Stimulated activated CD4-positive, alpha-beta T cell treated with anti-CD3 and anti-CD28 coated beads, TNF-alpha, amount 100 ng/mL, for 4 hours (primary cell): ENCODE data around the gene MPPED1.

Experiments used
- DNase-seq, 3 experiments: peaks; one replicate each; pipeline ENCODE4 v3.0.0-alpha.2; 2020; ENCODE audit warnings: low read depth in 3 of 3

The MPPED1 gene

GRCh38 chr22:43541022-43541421 lies 129.2 kb downstream of the MPPED1 start:
- DNase-seq, result no peak

GRCh38 chr22:43541462-43542407 lies 129.9 kb downstream of the MPPED1 start:
- no peak for DNase-seq

GRCh38 chr22:43542681-43543521 lies 131.1 kb downstream of the MPPED1 start:
- no peak for DNase-seq

GRCh38 chr22:43543522-43544288 lies 131.9 kb downstream of the MPPED1 start:
- DNase-seq, result no peak

- no peak for DNase-seq
These were observed 132.5 kb downstream of the MPPED1 start for GRCh38 chr22:43544289-43544673.

- DNase-seq, result no peak
These were observed 134.4 kb downstream of the MPPED1 start for GRCh38 chr22:43546186-43546585.

GRCh38 chr22:43550024-43550620 lies 138.3 kb downstream of the MPPED1 start:
- no peak for DNase-seq

- DNase-seq, result no peak
These were observed 138.9 kb downstream of the MPPED1 start for GRCh38 chr22:43550672-43551071.

GRCh38 chr22:43553451-43554258 lies 141.8 kb downstream of the MPPED1 start:
- DNase-seq, result no peak

- DNase-seq, result no peak
These were observed 142.4 kb downstream of the MPPED1 start for GRCh38 chr22:43554259-43554636.

GRCh38 chr22:43554694-43555365 lies 143.0 kb downstream of the MPPED1 start:
- no peak for DNase-seq

- DNase-seq, result no peak
These were observed 144.0 kb downstream of the MPPED1 start for GRCh38 chr22:43555561-43556515.
